ENCODE data around the gene BSDC1.
"Not testable (repeated sequence)": the region's sequence is repeated elsewhere in the genome, so short reads cannot be mapped to it uniquely, and the experiment has no call there.

BSDC1 gene, protein sequence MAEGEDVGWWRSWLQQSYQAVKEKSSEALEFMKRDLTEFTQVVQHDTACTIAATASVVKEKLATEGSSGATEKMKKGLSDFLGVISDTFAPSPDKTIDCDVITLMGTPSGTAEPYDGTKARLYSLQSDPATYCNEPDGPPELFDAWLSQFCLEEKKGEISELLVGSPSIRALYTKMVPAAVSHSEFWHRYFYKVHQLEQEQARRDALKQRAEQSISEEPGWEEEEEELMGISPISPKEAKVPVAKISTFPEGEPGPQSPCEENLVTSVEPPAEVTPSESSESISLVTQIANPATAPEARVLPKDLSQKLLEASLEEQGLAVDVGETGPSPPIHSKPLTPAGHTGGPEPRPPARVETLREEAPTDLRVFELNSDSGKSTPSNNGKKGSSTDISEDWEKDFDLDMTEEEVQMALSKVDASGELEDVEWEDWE

GRCh38 chr1:32394141-32394889 lies at the start of gene BSDC1:
Gene BSDC1, minus strand, starts transcription at chr1:32394441. Its CDS starts 27 bp downstream, at chr1:32394414.
- DNase-seq (ENCODE audit: low read depth), result peak; percentile 95

DNA sequence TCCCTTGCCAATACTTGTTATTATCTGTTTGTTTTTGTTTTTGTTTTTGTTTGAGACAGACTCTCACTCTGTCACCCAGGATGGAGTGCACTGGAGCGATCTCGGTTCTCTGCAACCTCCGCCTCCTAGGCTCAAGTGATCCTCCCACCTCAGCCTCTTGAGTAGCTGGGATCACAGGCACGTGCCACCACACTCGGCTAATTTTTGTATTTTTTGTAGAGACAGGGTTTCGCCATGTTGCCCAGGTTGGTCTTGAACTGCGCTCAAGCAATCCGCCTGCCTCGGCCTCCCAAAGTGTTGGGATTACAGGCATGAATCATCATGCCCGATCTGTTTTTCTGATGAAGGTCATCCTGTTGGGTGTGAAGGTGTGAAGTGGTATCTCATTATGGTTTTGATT lies 47.2 kb upstream of the BSDC1 start:
- not testable (repeated sequence) for DNase-seq (ENCODE audit: low read depth)

DNA sequence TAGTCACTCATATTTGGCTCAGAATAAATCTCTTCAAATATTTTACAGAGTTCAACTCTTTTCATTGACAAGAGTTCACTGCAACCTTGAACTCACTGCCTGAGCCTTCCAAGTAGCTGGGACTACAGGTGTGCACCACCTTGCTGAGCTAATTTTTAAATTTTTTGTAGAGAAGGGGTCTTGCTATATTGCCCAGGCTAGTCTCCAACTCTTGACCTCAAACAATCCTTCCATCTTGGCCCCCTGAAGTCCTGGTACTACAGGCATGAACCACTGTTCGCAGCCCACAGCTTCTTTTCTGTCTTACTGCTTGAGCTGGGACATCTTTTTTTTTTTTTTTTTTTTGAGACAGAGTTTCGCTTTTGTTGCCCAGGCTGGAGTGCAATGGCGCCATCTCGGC lies 44.5 kb upstream of the BSDC1 start:
- not testable (repeated sequence) for DNase-seq (ENCODE audit: low read depth)

DNA sequence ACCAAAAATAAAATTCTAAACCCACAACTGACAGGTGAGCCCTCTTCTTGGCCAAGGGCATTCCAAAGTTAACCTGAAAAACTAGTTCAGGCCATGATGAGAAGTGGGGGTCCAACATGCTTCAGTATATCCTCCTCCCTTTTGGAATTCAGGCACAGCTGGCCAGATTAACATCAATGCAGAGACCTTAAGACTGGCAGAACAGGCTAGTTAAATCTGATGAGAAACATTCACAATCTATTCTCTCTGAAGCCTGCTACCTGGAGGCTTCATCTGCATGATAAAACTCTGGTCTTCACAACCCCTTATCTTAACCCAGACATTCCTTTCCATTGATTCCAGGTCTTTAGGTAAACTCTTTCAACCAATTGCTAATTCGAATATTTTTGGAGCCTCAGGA lies 43.9 kb upstream of the BSDC1 start:
- DNase-seq (ENCODE audit: low read depth), result no peak

DNA sequence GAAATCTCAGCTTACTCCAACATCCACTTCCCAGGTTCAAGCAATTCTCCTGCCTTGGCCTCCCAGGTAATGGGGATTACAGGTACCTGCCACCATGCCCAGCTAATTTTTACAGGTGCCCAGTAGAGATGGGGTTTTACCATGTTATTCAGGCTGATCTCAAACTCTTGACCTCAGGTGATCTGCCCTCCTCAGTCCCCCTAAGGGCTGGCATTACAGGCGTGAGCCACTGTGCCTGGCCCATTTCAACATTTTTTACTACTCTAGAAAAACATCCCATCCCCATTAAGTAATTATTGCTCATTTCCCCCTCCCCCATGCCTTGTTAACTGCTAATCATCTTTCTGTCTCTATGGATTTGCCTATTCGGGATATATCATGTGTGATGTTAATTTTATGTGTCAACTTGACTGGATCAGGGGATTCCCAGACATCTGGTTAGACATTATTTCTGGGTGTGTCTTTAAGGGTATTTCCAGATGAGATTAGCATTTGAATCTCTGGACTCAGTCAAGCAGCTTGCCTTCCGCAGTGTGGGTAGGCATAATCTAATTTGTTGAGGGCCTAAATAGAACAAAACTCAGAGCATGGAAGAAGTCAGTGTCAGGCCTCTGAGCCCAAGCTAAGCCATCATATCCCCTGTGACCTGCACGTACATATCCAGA lies 37.6 kb upstream of the BSDC1 start:
- DNase-seq (ENCODE audit: low read depth), result no peak

DNA sequence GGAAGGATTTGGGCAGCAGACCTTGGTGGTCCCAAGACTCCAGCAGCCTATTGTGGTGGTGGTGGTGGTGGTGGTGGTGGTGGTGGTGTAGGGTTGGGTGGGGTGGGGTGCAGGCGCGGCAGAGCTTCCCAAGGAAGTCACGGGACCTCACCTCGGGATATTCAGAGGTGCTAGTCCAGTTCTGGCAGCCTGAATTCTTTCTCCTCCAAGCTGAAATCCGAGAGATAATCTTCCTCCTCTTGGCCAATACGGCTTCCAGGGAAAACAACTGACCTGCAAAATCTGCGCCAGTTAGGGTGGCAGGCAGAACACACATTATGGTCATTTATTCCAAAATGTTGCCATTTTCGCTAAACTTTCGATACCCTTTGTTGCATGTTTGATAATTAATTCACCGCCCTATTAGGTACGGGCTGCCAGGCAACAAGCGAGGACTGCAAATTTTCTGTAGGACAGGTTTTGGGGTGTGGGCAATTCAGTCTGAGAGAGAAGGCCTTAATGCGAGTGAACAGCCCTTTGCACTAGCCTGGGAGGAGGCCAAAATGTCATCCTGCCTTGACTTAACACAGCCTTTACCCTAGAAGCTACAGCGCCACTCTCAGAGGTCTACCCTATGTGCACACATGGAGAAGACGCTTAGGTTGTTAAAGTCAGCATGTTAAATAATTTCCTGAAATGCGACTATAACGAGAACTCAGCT lies 33.2 kb upstream of the BSDC1 start:
- no peak for DNase-seq (ENCODE audit: low read depth)

- no peak for DNase-seq (ENCODE audit: low read depth)
Measured at GRCh38 chr1:32426489-32427255, 32.4 kb upstream of the BSDC1 start.

- DNase-seq (ENCODE audit: low read depth), result no peak
Measured at GRCh38 chr1:32421775-32422174, 27.5 kb upstream of the BSDC1 start.

- DNase-seq (ENCODE audit: low read depth), result no peak
Measured at GRCh38 chr1:32414186-32414886, 20.1 kb upstream of the BSDC1 start.

DNA sequence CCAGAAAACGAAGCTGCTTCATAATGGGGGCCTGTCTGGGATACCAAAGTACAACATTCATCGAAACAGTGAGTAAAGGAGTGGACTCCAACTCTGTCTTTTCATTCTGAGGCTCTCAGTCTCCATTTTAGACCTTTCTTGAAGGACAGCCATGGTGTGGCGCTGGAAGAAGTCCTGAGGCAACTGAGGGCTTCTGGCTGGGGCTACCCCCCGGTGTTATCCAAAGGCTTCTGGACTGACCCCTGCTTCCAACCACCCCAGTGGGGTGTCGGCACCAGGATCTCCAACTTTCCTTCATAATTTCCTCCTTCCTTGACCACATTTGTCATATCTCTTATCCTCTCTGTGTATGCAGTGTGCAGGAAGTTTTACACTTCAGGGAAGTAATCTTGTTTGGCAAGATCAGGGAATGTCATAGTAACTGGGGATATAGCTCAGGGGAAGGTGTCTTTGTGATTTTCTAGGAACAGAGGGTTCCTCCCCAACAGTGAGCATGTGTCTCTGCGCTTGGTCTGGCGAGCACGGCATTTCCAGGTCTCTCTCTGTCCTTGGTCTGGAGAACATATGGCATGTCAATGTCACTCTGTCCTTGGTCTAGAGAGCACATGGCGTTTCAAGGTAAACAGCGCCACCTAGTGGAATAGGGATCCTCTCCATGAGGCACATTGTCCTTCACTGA lies 19.4 kb upstream of the BSDC1 start:
- DNase-seq (ENCODE audit: low read depth), result peak; percentile 69

DNA sequence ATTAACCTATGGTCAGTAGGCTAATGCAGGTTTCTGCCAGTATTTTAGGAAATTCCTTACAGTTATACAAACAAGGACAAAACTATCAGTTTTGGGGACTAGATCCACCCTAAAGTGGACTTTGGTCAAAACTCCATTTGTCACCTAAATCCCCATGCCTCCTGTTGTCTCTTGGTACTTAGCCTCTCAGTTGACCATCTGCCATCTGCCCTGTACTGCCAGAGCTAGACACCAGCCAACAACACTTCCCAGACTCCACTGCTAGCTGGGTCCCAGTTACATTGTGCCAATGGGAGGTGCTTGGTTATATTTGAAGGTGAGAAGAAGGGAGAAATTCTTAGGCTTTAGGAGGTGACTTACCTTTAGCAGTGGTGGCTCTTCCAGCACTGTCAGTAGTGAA lies 17.0 kb upstream of the BSDC1 start:
- DNase-seq (ENCODE audit: low read depth), result no peak

DNA sequence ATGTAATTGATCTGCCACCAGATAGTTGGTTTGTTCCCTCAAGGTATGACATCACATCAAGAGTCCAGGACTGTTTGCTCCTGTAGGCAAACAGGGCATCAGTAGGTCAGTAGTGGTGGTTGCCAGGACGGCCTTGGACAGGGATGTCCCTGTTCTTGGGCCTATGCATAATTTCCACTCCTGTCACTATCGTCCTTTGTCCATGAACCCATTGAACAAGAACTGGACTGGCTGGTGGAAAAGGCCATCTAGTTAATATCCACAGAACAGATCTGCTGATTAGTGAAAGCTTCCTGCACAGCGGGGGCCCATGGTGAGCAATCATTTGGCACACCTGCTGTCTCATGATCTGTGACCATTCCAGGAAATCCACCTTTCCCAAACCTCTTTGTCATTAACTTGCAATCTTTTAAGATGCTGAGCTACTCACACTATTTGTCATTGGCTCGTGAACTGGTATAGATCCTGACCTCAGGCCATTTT lies 12.4 kb upstream of the BSDC1 start:
- no peak for DNase-seq (ENCODE audit: low read depth)

DNA sequence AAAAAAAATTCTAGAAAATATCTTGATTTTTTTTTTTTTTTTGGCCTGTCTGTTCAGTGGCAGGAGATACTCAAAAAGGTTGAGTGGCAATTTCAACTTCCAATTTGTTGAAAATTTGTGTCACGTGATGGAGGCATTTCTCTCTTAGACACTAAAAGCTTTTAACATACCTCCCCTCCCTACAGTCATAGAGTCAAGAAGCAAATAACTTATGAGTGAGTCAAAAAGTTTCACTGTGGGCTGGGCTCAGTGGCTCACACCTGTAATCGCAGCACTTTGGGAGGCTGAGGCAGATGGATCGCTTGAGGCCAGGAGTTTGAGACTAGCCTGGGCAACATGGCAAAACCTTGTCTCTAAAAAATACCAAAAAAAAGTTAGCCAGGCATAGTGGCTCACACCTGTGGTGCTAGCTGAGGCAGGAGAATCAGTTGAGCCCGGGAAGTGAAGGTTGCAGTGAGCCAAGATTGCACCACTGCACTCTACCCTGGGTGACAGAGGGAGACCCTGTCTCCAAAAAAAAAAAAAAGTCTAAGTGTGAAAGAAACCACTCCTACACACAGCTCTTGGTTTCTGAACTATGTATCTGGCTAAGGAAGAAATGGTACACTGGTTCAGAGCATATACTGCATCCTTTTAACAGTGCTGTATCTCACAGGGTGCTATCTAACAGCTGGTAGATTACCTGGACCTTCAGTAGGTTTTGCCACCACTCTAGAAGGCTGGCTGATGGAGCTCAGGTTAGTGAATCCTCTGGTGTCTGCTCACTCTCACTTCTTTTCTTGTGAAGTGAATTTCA lies 11.6 kb upstream of the BSDC1 start:
- DNase-seq (ENCODE audit: low read depth), result no peak

DNA sequence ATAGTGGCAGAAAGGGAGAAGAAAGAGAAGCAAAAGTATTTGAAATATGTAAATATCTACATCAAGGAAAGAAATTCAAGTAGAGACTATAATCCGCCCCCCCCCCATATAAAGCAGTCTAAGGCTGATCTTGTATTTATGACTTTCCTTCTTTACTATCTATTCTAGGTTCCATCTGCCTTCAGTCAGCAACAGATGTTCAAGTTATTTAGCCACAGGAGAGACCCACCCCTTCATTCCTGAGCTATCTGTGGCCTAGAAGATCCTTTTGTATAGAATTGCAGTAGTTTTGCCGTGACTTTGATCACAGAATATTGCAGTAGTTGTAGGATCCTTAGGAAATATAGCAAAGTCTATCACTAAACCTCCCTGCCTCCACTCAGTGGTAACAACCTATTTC lies 10.7 kb upstream of the BSDC1 start:
- DNase-seq (ENCODE audit: low read depth), result no peak

DNA sequence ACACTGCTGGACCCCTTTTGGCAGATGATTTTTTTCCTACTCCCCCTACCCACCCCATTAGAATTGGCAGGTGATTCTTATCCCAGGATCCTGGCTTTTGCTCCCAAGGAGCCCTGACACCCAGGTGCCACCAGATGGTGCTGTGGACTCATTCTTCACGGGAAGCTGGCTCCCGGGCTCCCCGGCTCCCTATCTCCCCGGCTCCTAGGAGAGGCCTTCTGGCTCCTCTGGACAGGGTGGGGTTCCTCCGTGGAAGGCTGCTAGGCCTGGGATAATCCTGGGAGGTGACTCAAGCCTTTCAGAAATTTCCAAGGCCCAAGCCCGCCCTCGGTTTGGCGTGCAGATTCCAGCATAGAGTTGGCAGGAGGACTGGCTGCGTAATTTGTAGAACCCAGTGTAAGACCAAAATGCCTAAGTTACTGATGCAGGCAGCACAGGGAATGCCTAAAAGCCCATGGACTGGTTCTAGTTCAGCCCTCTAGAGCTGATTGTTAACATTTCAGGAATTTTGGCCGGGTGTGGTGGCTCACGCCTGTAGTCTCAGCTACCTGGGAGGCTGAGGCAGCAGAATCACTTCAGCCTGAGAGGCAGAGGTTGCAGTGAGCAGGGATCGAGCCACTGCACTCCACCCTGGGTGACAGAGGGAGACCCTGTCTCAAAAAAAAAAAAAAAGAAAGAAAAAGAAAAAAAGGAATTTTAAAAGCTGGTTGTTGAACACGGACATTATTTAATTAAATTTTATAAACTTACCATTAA lies 6.8 kb upstream of the BSDC1 start:
- DNase-seq (ENCODE audit: low read depth), result peak; percentile 22

DNA sequence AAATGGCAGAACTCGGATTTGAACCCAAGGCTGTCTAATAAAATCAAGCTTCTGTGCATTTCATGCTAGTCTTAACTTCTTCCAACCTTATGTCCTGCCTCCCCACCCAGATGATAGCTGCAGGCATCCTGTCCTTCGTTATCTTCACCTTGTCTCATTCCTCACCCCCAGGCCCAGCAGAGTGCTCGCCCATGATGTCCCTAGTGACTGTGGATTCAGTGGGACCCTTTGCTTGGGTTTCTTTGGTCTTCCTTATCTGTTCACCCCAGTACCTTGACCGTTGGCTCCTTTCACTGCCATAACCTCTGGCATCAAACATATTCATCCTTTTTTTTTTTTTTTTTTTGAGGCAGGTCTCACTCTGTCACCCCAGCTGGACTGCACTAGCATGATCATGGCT lies 5.6 kb upstream of the BSDC1 start:
- DNase-seq (ENCODE audit: low read depth), result no peak

GRCh38 chr1:32398401-32398800 lies 4.2 kb upstream of the BSDC1 start:
- DNase-seq (ENCODE audit: low read depth), result no peak

DNA sequence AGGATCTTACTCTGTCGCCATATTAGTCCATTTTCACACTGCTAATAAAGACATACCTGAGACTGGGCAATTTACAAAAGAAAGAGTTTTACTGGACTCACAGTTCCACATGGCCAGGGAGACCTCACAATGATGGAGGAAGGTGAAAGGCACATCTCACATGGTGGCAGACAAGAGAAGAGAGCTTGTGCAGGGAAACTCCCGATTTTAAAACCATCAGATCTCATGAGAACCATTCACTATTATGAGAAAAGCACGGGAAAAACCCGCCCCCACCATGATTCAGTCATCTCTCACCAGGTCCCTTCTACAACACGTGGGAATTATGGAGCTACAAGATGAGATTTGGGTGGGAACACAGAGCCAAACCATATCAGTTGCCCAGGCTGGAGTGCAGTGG lies 2.3 kb upstream of the BSDC1 start:
- DNase-seq (ENCODE audit: low read depth), result not testable (repeated sequence)
